ENCODE results near the gene DDX51. TPM values are rescaled to one million over a fixed set of nuclear protein-coding genes. Genes with fewer than 3 reads are reported as not detected.

The DDX51 gene
- total and polyA plus RNA-seq, 2 experiments from 2014 or later = 12.4 to 18.3 TPM

DNA sequence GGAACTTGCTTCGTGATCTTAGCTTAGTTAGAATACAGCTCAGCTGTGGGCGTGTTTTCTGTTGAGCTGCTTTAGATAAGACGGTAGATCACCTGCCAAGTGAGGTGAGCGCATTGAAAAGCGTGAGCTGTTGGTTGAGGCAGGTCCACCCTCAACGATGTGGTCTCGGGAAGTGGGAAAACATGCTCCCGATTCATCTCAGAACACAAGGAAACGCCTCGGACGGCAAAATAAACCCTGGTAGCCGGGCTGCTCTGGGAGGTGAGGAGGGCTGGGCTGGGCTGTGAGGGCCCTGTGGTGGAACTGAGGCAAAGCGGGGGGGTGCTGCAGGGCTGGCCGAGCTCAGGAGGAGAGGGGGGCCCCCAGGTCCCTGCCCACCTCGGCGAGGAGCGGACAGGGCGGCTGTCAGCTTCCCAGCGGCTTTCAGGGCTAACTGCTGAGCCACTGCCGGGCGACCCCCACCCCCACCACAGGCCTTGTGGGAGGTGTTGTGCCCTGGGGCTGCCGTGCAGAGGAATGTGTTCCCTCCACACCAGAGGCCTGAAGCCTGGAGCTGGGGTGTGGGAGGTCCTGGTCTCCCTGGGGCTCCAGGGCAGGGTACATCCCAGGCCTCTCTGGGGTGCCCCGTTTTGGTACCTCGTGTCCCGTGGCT is 30.8 kb upstream of the DDX51 start (continued):
- TF ChIP-seq, protein P1, sequence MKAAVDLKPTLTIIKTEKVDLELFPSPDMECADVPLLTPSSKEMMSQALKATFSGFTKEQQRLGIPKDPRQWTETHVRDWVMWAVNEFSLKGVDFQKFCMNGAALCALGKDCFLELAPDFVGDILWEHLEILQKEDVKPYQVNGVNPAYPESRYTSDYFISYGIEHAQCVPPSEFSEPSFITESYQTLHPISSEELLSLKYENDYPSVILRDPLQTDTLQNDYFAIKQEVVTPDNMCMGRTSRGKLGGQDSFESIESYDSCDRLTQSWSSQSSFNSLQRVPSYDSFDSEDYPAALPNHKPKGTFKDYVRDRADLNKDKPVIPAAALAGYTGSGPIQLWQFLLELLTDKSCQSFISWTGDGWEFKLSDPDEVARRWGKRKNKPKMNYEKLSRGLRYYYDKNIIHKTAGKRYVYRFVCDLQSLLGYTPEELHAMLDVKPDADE (IDR thresholded peaks at IDR 0.05) = no peak
- no peak for TF ChIP-seq EZH2 (IDR thresholded peaks at IDR 0.05; ENCODE audit: low read depth, unreplicated experiment)

DNA sequence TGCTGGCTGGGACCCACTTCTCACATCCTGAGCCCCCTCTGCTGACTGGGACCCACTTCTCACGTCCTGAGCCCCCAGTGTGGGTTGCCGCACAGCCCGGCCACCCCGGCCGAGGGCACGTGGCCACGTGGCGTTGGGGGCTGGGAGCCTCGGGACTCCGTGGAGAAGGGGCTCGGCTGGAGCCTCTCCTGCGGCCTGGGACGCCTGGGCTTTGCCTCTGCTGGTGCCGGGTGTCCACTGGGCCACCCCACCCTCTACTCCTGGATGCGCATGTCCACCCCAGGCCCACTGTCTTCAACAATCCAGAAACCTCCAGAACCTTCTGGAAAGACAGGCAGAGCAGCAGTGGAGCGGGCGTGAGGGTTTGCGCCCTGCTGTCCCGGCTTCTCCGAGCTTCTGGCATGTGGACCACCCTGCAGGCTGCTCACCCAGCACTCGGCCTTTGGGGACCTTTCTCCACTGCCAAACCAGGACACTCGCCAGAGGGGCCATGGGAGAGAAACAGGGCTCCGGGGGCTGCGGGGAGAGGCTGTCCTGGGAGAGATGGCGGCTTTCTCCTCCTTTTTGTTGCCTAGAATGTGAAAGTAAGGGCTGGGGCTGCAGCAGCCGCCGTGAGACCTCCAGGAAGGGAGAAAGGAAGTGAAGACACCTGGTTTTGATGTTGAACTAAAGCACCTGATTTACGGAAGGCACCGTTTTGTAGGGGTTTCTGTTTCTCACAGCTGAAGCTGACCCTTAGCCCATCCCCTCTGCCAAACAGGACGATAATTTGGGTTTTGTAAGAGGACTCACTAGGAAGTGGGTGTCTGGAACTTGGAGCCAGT is 30.1 kb upstream of the DDX51 start:
- H3K79me2 ChIP-seq (replicated peaks; ENCODE audit: insufficient read depth) = no peaks in the 10 kb centered on the region
- H3K9me2 ChIP-seq (ENCODE audit: insufficient read depth) = no peaks in the 10 kb centered on the region
- H3K36me3 Mint-ChIP-seq (ENCODE audit: low read depth) = no peaks in the 10 kb centered on the region
- H4K20me1 ChIP-seq (replicated peaks; ENCODE audit: insufficient read depth) = no peaks in the 10 kb centered on the region; the same call in 1 of the 2 replicates
- H3K27me3 Mint-ChIP-seq (ENCODE audit: insufficient read depth, low read depth, poor library complexity) = peaks cover 16% of the 10 kb centered on the region
- no peaks in the 10 kb centered on the region for H3F3A ChIP-seq (replicated peaks; ENCODE audit: low read depth)
- TF ChIP-seq NANOG (IDR thresholded peaks at IDR 0.05; ENCODE audit: borderline replicate concordance) = no peak
- no peak for TF ChIP-seq ZNF114 (CRISPR knock-in tag; IDR thresholded peaks at IDR 0.05)
- no peak for TF ChIP-seq JUNB (IDR thresholded peaks at IDR 0.05; ENCODE audit: unreplicated experiment)
- no peak for TF ChIP-seq EZH2 (IDR thresholded peaks at IDR 0.05; ENCODE audit: low read depth, unreplicated experiment)
- H2AFZ ChIP-seq = no peak overlapping the region
- no peaks in the 10 kb centered on the region for H3K9me3 Mint-ChIP-seq
- no peak overlapping the region for H3K27ac Mint-ChIP-seq
- H3K27ac ChIP-seq (ENCODE audit: low read depth) = no peak overlapping the region
- H3K4me1 Mint-ChIP-seq = peaks cover 6% of the 10 kb centered on the region; the same call in 2 of the 3 replicates
- H3K4me1 ChIP-seq (ENCODE audit: insufficient read depth) = no peaks in the 10 kb centered on the region
- no peak overlapping the region for H3K4me3 ChIP-seq
- DNase-seq (ENCODE audit: low spot score) = no peak
- no peaks in the 10 kb centered on the region for H3K36me3 ChIP-seq (ENCODE audit: insufficient read depth)
- H3K4me3 Mint-ChIP-seq = no peak overlapping the region
- H3K4me2 ChIP-seq = no peak overlapping the region
- ATAC-seq = no peak
- H3K27me3 ChIP-seq (ENCODE audit: insufficient read depth) = no peaks in the 10 kb centered on the region

DNA sequence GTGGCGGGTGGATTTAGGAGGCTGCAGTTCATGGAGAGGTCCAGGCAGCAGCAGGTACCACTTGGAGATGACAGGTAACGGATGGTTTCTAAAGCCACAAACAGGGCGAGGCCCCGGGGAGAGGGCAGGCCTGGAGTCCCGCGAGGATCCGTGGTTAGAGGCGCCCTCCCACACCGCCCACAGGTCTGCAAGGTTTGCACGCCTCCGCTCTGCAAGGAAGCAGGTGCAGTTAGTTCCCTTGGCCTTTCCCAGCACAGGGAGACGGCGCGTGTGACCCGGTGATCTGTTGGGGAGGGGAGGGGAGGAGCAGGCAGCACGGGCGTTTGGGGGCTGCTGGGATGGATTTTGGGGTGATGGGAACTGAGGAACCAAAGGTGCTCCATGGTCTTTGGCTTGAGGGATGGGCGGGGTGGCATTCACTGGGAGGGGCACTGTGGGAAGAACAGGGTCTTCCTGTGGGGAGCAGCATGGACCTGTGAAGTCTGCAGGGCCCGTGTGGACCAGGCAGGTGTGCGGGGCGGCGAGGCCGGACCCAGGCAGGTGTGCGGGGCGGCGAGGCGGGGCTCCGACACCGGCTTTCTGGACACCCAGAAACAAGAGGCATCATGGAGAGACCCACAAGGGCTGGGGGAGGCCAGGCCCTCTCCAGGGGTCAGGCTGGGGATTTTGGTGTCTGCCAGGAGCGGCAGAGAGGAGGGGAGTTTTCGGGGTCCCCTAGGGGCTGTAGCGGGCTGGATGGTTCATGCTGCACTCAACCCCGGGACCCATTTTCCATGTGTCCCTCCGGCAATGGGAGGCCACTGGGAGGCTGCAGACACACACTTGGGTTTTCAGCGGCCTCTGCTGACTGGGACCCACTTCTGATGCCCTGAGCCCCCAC is 29.3 kb upstream of the DDX51 start:
- Mint-ChIP-seq H3K27me3 (ENCODE audit: insufficient read depth, low read depth, poor library complexity) (peaks cover 14% of the 10 kb centered on the region), H3K9me3 (no peaks in the 10 kb centered on the region), H3K4me3 (no peak overlapping the region), H3K36me3 (ENCODE audit: low read depth) (no peaks in the 10 kb centered on the region), H3K4me1 (peaks cover 2% of the 10 kb centered on the region; the same call in 2 of the 3 replicates), H3K27ac (no peak overlapping the region)
- no peak overlapping the region for H3K4me3 ChIP-seq
- H3K27me3 ChIP-seq (ENCODE audit: insufficient read depth) = no peaks in the 10 kb centered on the region
- H4K20me1 ChIP-seq (replicated peaks; ENCODE audit: insufficient read depth) = no peaks in the 10 kb centered on the region
- no peaks in the 10 kb centered on the region for H3K4me1 ChIP-seq (ENCODE audit: insufficient read depth)
- no peak overlapping the region for H2AFZ ChIP-seq
- H3K36me3 ChIP-seq (ENCODE audit: insufficient read depth) = no peaks in the 10 kb centered on the region
- no peaks in the 10 kb centered on the region for H3K9me2 ChIP-seq (ENCODE audit: insufficient read depth)
- H3K79me2 ChIP-seq (replicated peaks; ENCODE audit: insufficient read depth) = no peaks in the 10 kb centered on the region
- DNase-seq (ENCODE audit: low spot score) (no peak), ATAC-seq (no peak)
- no peak overlapping the region for H3K27ac ChIP-seq (ENCODE audit: low read depth)
- no peaks in the 10 kb centered on the region for H3F3A ChIP-seq (replicated peaks; ENCODE audit: low read depth)
- no peak overlapping the region for H3K4me2 ChIP-seq
- TF ChIP-seq, protein P2, sequence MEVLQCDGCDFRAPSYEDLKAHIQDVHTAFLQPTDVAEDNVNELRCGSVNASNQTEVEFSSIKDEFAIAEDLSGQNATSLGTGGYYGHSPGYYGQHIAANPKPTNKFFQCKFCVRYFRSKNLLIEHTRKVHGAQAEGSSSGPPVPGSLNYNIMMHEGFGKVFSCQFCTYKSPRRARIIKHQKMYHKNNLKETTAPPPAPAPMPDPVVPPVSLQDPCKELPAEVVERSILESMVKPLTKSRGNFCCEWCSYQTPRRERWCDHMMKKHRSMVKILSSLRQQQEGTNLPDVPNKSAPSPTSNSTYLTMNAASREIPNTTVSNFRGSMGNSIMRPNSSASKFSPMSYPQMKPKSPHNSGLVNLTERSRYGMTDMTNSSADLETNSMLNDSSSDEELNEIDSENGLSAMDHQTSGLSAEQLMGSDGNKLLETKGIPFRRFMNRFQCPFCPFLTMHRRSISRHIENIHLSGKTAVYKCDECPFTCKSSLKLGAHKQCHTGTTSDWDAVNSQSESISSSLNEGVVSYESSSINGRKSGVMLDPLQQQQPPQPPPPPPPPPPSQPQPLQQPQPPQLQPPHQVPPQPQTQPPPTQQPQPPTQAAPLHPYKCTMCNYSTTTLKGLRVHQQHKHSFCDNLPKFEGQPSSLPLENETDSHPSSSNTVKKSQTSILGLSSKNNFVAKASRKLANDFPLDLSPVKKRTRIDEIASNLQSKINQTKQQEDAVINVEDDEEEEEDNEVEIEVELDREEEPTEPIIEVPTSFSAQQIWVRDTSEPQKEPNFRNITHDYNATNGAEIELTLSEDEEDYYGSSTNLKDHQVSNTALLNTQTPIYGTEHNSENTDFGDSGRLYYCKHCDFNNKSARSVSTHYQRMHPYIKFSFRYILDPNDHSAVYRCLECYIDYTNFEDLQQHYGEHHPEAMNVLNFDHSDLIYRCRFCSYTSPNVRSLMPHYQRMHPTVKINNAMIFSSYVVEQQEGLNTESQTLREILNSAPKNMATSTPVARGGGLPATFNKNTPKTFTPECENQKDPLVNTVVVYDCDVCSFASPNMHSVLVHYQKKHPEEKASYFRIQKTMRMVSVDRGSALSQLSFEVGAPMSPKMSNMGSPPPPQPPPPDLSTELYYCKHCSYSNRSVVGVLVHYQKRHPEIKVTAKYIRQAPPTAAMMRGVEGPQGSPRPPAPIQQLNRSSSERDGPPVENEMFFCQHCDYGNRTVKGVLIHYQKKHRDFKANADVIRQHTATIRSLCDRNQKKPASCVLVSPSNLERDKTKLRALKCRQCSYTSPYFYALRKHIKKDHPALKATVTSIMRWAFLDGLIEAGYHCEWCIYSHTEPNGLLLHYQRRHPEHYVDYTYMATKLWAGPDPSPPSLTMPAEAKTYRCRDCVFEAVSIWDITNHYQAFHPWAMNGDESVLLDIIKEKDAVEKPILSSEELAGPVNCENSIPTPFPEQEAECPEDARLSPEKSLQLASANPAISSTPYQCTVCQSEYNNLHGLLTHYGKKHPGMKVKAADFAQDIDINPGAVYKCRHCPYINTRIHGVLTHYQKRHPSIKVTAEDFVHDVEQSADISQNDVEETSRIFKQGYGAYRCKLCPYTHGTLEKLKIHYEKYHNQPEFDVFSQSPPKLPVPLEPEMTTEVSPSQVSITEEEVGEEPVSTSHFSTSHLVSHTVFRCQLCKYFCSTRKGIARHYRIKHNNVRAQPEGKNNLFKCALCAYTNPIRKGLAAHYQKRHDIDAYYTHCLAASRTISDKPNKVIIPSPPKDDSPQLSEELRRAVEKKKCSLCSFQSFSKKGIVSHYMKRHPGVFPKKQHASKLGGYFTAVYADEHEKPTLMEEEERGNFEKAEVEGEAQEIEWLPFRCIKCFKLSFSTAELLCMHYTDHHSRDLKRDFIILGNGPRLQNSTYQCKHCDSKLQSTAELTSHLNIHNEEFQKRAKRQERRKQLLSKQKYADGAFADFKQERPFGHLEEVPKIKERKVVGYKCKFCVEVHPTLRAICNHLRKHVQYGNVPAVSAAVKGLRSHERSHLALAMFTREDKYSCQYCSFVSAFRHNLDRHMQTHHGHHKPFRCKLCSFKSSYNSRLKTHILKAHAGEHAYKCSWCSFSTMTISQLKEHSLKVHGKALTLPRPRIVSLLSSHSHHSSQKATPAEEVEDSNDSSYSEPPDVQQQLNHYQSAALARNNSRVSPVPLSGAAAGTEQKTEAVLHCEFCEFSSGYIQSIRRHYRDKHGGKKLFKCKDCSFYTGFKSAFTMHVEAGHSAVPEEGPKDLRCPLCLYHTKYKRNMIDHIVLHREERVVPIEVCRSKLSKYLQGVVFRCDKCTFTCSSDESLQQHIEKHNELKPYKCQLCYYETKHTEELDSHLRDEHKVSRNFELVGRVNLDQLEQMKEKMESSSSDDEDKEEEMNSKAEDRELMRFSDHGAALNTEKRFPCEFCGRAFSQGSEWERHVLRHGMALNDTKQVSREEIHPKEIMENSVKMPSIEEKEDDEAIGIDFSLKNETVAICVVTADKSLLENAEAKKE (CRISPR knock-in tag; IDR thresholded peaks at IDR 0.05) = no peak
- TF ChIP-seq, protein P3, sequence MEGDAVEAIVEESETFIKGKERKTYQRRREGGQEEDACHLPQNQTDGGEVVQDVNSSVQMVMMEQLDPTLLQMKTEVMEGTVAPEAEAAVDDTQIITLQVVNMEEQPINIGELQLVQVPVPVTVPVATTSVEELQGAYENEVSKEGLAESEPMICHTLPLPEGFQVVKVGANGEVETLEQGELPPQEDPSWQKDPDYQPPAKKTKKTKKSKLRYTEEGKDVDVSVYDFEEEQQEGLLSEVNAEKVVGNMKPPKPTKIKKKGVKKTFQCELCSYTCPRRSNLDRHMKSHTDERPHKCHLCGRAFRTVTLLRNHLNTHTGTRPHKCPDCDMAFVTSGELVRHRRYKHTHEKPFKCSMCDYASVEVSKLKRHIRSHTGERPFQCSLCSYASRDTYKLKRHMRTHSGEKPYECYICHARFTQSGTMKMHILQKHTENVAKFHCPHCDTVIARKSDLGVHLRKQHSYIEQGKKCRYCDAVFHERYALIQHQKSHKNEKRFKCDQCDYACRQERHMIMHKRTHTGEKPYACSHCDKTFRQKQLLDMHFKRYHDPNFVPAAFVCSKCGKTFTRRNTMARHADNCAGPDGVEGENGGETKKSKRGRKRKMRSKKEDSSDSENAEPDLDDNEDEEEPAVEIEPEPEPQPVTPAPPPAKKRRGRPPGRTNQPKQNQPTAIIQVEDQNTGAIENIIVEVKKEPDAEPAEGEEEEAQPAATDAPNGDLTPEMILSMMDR (conservative IDR thresholded peaks at IDR 0.05; ENCODE audit: low read depth in 2 of 2) = no peak
- TF ChIP-seq NANOG (IDR thresholded peaks at IDR 0.05; ENCODE audit: borderline replicate concordance) = no peak

Measured in GM23338 (cell line).